HEK293 (cell line): ENCODE data around the gene MRPL36.

Experiments
- CTCF ChIA-PET: fragments of 350-600 bp; formaldehyde crosslinking; extraction: SDS; loops from one replicate; lab custom pipeline; 2021; ENCODE audit warnings: antibody characterized with exemption; lab: Yijun Ruan, JAX
- POLR2A ChIA-PET: fragments of 300-600 bp; formaldehyde crosslinking; extraction: SDS; loops from one replicate; lab custom pipeline; 2020; ENCODE audit warnings: antibody characterized with exemption, inconsistent platforms; lab: Yijun Ruan, JAX
- H3K27ac ChIP-seq: fragments of 200-500 bp; sonication (Bioruptor generic); 2 replicates; pipeline ENCODE4 v1.5.1; 2014; ENCODE audit warnings: low read depth, low read length, control low read depth, inconsistent platforms; ENCODE audit errors: extremely low read depth
- H3K36me3 ChIP-seq, 2 experiments: fragments of 200-500 bp in 1 of 2; sonication (Bioruptor generic) in 1 of 2; 1 replicate in 1 of 2; 2 replicates in 1 of 2; pipeline ENCODE4 v1.5.1; 2014 to 2017; ENCODE audit warnings: inconsistent platforms in 2 of 2, low read length in 2 of 2; ENCODE audit not compliant: control insufficient read depth in 2 of 2, insufficient read depth in 1 of 2
- H3K4me1 ChIP-seq: fragments of 200-500 bp; sonication (Bioruptor generic); 2 replicates; pipeline ENCODE4 v1.5.1; 2014; ENCODE audit warnings: mild to moderate bottlenecking, low read length, inconsistent platforms; ENCODE audit not compliant: control insufficient read depth, insufficient read depth
- H3K4me3 ChIP-seq: 2 replicates; pipeline ENCODE4 v1.5.1; 2011; ENCODE audit warnings: low read depth, mild to moderate bottlenecking, control low read depth, low read length, moderate library complexity
- H3K9me3 ChIP-seq: fragments of 200-500 bp; sonication (Bioruptor generic); 2 replicates; pipeline ENCODE4 v1.5.1; 2014; ENCODE audit warnings: low read depth, low read length, inconsistent platforms; ENCODE audit not compliant: control insufficient read depth, insufficient read depth
- GLI2 ChIP-seq: fragments of 450-650 bp; formaldehyde crosslinking; IDR thresholded peaks from 2 replicates; pipeline ENCODE4; 2017; ENCODE audit warnings: missing biosample characterization, missing genetic modification characterization, low read depth, borderline replicate concordance
- HOXC10 ChIP-seq: sonication (generic); formaldehyde crosslinking; IDR thresholded peaks from 2 replicates; pipeline ENCODE4 v1.8.1; 2023; ENCODE audit warnings: mild to moderate bottlenecking, missing genetic modification reagents
- KLF8 ChIP-seq: fragments of 450-650 bp; formaldehyde crosslinking; IDR thresholded peaks from 2 replicates; pipeline ENCODE4 v1.5.1; 2016; ENCODE audit warnings: missing biosample characterization, missing genetic modification characterization
- MYNN ChIP-seq: fragments of 450-650 bp; formaldehyde crosslinking; IDR thresholded peaks from 2 replicates; pipeline ENCODE4 v1.5.1; 2016; ENCODE audit warnings: missing biosample characterization, missing genetic modification characterization, borderline replicate concordance
- RBAK ChIP-seq: fragments of 450-650 bp; formaldehyde crosslinking; IDR thresholded peaks from 2 replicates; pipeline ENCODE4 v1.5.1; 2016; ENCODE audit warnings: missing biosample characterization, missing genetic modification characterization
- ZFHX2 ChIP-seq: fragments of 450-650 bp; formaldehyde crosslinking; conservative IDR thresholded peaks from 2 replicates; pipeline ENCODE4 v1.5.1; 2016; ENCODE audit warnings: missing biosample characterization, missing genetic modification characterization
- ZNF114 ChIP-seq: fragments of 450-650 bp; formaldehyde crosslinking; IDR thresholded peaks from 2 replicates; pipeline ENCODE4 v1.5.0; 2017; ENCODE audit warnings: missing biosample characterization, missing genetic modification characterization
- ZNF146 ChIP-seq: fragments of 450-650 bp; formaldehyde crosslinking; IDR thresholded peaks from 2 replicates; pipeline ENCODE4 v1.5.1; 2016; ENCODE audit warnings: missing biosample characterization, missing genetic modification characterization
- ZNF223 ChIP-seq: fragments of 450-650 bp; formaldehyde crosslinking; IDR thresholded peaks from 2 replicates; pipeline ENCODE4 v1.5.1; 2016; ENCODE audit warnings: missing biosample characterization, missing genetic modification characterization
- ZNF24 ChIP-seq: fragments of 450-650 bp; formaldehyde crosslinking; IDR thresholded peaks from 2 replicates; pipeline ENCODE4 v1.5.1; 2016; ENCODE audit warnings: missing biosample characterization, missing genetic modification characterization
- ZNF394 ChIP-seq: fragments of 450-650 bp; formaldehyde crosslinking; IDR thresholded peaks from 2 replicates; pipeline ENCODE4 v1.5.1; 2016; ENCODE audit warnings: missing biosample characterization, missing genetic modification characterization, mild to moderate bottlenecking, moderate library complexity, borderline replicate concordance
- ZNF530 ChIP-seq: fragments of 450-650 bp; formaldehyde crosslinking; IDR thresholded peaks from 2 replicates; pipeline ENCODE4 v1.5.1; 2016; ENCODE audit warnings: low read depth, missing biosample characterization, missing genetic modification characterization
- ZNF560 ChIP-seq: fragments of 450-650 bp; formaldehyde crosslinking; IDR thresholded peaks from 2 replicates; pipeline ENCODE4 v1.5.1; 2017; ENCODE audit warnings: missing biosample characterization, missing genetic modification characterization, borderline replicate concordance
- ZSCAN16 ChIP-seq: fragments of 450-650 bp; formaldehyde crosslinking; IDR thresholded peaks from 2 replicates; pipeline ENCODE4 v1.5.1; 2016; ENCODE audit warnings: missing biosample characterization, missing genetic modification characterization
- ZSCAN23 ChIP-seq: fragments of 450-650 bp; formaldehyde crosslinking; IDR thresholded peaks from 2 replicates; pipeline ENCODE4 v1.5.1; 2016; ENCODE audit warnings: missing biosample characterization, missing genetic modification characterization
- TF ChIP-seq, protein P1 (sequence below): fragments of 450-650 bp; formaldehyde crosslinking; IDR thresholded peaks from 2 replicates; pipeline ENCODE4 v1.5.1; 2016; ENCODE audit warnings: missing biosample characterization, missing genetic modification characterization
- TF ChIP-seq, protein P2 (sequence below): fragments of 450-650 bp; formaldehyde crosslinking; IDR thresholded peaks from 2 replicates; pipeline ENCODE4 v1.5.1; 2016; ENCODE audit warnings: missing biosample characterization, missing genetic modification characterization

MRPL36 gene

DNA sequence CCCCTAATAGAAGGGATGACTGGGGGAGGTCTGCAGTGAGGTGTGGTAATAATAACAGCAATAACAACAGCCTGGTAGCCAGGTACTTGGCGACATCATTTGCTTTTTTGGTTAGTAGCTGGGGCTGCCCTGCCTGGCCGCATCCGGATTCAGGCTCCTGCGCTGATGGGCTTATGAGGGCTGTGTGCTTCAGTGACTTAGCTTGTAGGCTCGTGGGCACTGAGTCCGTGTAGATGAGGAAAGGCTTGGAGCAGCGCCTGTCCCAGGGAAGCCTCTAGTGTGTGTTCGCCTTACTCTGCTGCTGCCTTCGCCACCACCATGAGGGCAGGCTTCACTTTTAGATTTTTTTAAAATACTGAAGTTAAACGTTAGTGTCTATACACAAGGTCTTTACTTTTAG is 6.1 kb upstream of the MRPL36 start:
- ChIA-PET POLR2A (no interaction called here), CTCF (no interaction called here)
- Histone ChIP-seq H3K4me1 (peaks cover under 1% of the 10 kb centered on the region; the same call in 1 of the 2 replicates), H3K9me3 (no peaks in the 10 kb centered on the region), H3K4me3 (no peak overlapping the region), H3K27ac (no peak overlapping the region), H3K36me3 (peaks cover 34 to 82% of the 10 kb centered on the region in 2 experiments)
- TF ChIP-seq ZSCAN16 (tag by site-specific recombination) (no peak), MYNN (no peak), GLI2 (tag by site-specific recombination) (no peak), KLF8 (tag by site-specific recombination) (no peak), ZFHX2 (tag by site-specific recombination) (no peak), ZNF114 (tag by site-specific recombination) (no peak), ZNF223 (tag by site-specific recombination) (no peak)

DNA sequence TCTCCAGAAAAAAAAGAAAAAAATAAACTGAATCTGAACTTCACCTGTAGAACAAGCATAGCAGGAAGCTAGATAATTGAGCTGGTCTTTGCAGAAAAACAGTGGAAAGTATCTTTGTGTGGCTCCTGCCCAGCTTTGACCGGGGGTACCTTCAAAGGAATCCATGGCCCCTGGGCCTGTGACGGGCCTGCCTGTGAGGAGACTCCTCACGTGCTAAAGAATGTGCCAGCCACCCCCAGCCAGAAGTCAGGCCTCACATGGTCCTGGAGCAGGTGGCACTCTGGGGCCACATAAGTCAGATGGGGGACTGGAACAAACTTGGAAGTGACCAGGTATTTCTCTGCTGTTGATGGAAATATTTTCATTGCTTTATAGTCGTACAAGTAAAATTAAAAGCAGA is 5.7 kb upstream of the MRPL36 start:
- ChIA-PET POLR2A (no interaction called here), CTCF (no interaction called here)
- no peak overlapping the region for H3K27ac ChIP-seq
- H3K36me3 ChIP-seq = peaks cover 33 to 78% of the 10 kb centered on the region in 2 experiments
- no peak overlapping the region for H3K4me3 ChIP-seq
- no peak for TF ChIP-seq ZNF146 (tag by site-specific recombination)
- no peaks in the 10 kb centered on the region for H3K9me3 ChIP-seq
- H3K4me1 ChIP-seq = peaks cover 4% of the 10 kb centered on the region; the same call in 1 of the 2 replicates

DNA sequence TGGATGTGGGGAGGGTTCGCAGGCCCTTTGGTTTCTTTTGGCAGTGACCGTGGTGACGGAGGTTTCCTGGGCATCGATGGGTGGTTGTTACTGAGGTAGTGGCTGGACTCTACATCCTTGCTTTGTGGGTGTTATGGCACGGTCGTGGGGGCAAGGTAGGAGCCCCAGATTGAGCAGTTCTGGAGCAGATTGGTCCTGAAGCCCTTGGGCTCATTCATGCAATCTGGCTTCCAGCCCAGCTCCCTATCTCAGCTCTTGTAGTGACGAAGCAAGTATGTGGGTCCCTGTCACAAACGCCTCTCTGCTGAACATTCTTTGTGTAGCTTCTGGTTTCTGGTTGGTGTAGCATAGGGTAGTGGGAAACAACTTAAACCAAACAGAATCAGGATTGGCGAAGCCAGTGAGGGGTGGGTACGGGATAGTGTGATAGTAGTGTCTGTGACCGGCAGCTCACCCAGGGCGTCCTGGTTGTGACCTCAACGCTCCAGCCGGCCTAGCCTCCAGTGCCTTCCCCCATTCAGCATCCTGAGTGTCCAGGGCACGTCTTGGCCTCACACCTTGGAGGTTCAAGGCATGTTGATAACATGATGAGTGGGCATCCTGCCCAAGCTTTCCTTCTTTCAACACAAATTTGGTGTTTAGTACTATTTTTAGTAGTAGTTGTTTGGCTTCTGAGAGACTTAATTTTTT is 4.5 kb upstream of the MRPL36 start:
- H3K27ac ChIP-seq = no peak overlapping the region
- POLR2A ChIA-PET = no interaction called here
- CTCF ChIA-PET = no interaction called here
- peaks cover 32 to 66% of the 10 kb centered on the region in 2 experiments for H3K36me3 ChIP-seq
- no peak for TF ChIP-seq ZNF560
- TF ChIP-seq ZNF530 (tag by site-specific recombination) = no peak
- no peak for TF ChIP-seq HOXC10 (CRISPR knock-in tag)
- TF ChIP-seq ZFHX2 (tag by site-specific recombination) = no peak
- TF ChIP-seq, protein P1, sequence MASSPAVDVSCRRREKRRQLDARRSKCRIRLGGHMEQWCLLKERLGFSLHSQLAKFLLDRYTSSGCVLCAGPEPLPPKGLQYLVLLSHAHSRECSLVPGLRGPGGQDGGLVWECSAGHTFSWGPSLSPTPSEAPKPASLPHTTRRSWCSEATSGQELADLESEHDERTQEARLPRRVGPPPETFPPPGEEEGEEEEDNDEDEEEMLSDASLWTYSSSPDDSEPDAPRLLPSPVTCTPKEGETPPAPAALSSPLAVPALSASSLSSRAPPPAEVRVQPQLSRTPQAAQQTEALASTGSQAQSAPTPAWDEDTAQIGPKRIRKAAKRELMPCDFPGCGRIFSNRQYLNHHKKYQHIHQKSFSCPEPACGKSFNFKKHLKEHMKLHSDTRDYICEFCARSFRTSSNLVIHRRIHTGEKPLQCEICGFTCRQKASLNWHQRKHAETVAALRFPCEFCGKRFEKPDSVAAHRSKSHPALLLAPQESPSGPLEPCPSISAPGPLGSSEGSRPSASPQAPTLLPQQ (tag by site-specific recombination) = no peak
- no peak for TF ChIP-seq RBAK (tag by site-specific recombination)
- TF ChIP-seq, protein P2, sequence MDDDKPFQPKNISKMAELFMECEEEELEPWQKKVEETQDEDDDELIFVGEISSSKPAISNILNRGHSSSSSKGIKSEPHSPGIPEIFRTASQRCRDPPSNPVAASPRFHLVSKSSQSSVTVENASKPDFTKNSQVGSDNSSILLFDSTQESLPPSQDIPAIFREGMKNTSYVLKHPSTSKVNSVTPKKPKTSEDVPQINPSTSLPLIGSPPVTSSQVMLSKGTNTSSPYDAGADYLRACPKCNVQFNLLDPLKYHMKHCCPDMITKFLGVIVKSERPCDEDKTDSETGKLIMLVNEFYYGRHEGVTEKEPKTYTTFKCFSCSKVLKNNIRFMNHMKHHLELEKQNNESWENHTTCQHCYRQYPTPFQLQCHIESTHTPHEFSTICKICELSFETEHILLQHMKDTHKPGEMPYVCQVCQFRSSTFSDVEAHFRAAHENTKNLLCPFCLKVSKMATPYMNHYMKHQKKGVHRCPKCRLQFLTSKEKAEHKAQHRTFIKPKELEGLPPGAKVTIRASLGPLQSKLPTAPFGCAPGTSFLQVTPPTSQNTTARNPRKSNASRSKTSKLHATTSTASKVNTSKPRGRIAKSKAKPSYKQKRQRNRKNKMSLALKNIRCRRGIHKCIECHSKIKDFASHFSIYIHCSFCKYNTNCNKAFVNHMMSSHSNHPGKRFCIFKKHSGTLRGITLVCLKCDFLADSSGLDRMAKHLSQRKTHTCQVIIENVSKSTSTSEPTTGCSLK (tag by site-specific recombination) = no peak
- no peak for TF ChIP-seq ZNF394 (tag by site-specific recombination)
- TF ChIP-seq ZNF24 (tag by site-specific recombination) = no peak
- no peak for TF ChIP-seq ZSCAN23 (tag by site-specific recombination)
- H3K4me3 ChIP-seq = no peak overlapping the region
- peaks cover 4% of the 10 kb centered on the region; the same call in 1 of the 2 replicates for H3K4me1 ChIP-seq
- no peaks in the 10 kb centered on the region for H3K9me3 ChIP-seq
